Heart left ventricle (tissue), 13 donors: ENCODE data around the gene R3HDM2.

Experiments used
- CTCF ChIP-seq, 12 donors: fragments of 200-600 bp; sonication (generic) in 4 of 12; IDR thresholded peaks; one replicate each; pipeline versions ENCODE4 v1.5.0 to v1.8.0; 2018 to 2022; ENCODE audit warnings: antibody characterized with exemption in 12 of 12, mild to moderate bottlenecking in 5 of 12
- POLR2A ChIP-seq, 2 donors: fragments of 450-650 bp; IDR thresholded peaks; one replicate each; pipeline ENCODE4 v1.6.1; 2017; ENCODE audit warnings: antibody characterized with exemption in 2 of 2, mild to moderate bottlenecking in 2 of 2, moderate library complexity in 2 of 2
- donor health status: ischemic (EF 13 %, LVEDD 7.1; RV severe dilation, severe dysfunction).
- donor health status: DM: no; HTN: yes; CAD: no.
- donor health status: DM: no; HTN: no; CAD: no.
- donor health status: ischemic (EF 25% LVEDD 6.9; RV normal size, moderate dysfunction).
- donor health status: ischemic (EF 25% LVEDD 5.7; RV mildly dilated, moderate dysfunction).
- donor health status: ischemic (EF 35%, LVEDD 5.7; RV mildly dilated, moderate dysfunction).
- donor health status: nonischemic (EF 11% LVEDD 7.7; RV severe dilation, severe dysfunction).
- donor health status: DM: yes; HTN: yes; CAD: no.
- donor health status: PGD.
- donor health status: ischemic (EF 29% LVEDD 5.4; RV normal size, mild dysfunction).
- donor health status: nonischemic (EF 23%, LVEDD 6.1; RV moderate dilation, normal function).

GRCh38 chr12:57235728-57236131 lies 195.1 kb downstream of the R3HDM2 start:
- TF ChIP-seq CTCF (IDR thresholded peaks at IDR 0.05) = no peak
- no peak for TF ChIP-seq POLR2A (IDR thresholded peaks at IDR 0.05)
